HepG2 (cell line): ENCODE data around the gene PLEKHG2. TPM values are rescaled to one million over a fixed set of nuclear protein-coding genes. Genes with fewer than 3 reads are reported as not detected.

Experiments
- E2F2 ChIP-seq: sonication (generic); formaldehyde crosslinking; IDR thresholded peaks from 2 replicates; pipeline ENCODE4 v1.4.0; 2020; ENCODE audit warnings: missing genetic modification reagents, borderline replicate concordance
- JDP2 ChIP-seq: sonication (generic); formaldehyde crosslinking; IDR thresholded peaks from 2 replicates; pipeline ENCODE4 v1.8.1; 2022; ENCODE audit warnings: missing genetic modification reagents, borderline replicate concordance
- MLXIP ChIP-seq: sonication (generic); formaldehyde crosslinking; IDR thresholded peaks from 2 replicates; pipeline ENCODE4 v1.9.0; 2021; ENCODE audit warnings: missing genetic modification reagents, borderline replicate concordance
- POLR2AphosphoS2 ChIP-seq: IDR thresholded peaks from 2 replicates; pipeline ENCODE4 v1.6.1; 2011; ENCODE audit warnings: low read depth, low read length, improper control_type of control experiment
- SIX4 ChIP-seq: sonication (generic); formaldehyde crosslinking; IDR thresholded peaks from 2 replicates; pipeline ENCODE4 v1.4.0; 2020; ENCODE audit warnings: missing genetic modification reagents
- TMF1 ChIP-seq: sonication (generic); formaldehyde crosslinking; IDR thresholded peaks from 2 replicates; pipeline ENCODE4 v1.8.1; 2022; ENCODE audit warnings: low read depth, missing genetic modification reagents
- ZBTB43 ChIP-seq: sonication (generic); formaldehyde crosslinking; conservative IDR thresholded peaks from 2 replicates; pipeline ENCODE4 v1.4.0; 2020; ENCODE audit warnings: missing genetic modification reagents
- ZMYM2 ChIP-seq: sonication (generic); formaldehyde crosslinking; IDR thresholded peaks from 2 replicates; pipeline ENCODE4 v1.8.0; 2022; ENCODE audit warnings: mild to moderate bottlenecking, missing genetic modification reagents
- ZNF354B ChIP-seq: sonication (generic); formaldehyde crosslinking; IDR thresholded peaks from 2 replicates; pipeline ENCODE4 v1.8.0; 2022; ENCODE audit warnings: mild to moderate bottlenecking, missing genetic modification reagents
- ZNF362 ChIP-seq: sonication (generic); formaldehyde crosslinking; IDR thresholded peaks from 2 replicates; pipeline ENCODE4 v1.4.0; 2020; ENCODE audit warnings: missing genetic modification reagents, mild to moderate bottlenecking, borderline replicate concordance
- ZNF432 ChIP-seq: sonication (generic); formaldehyde crosslinking; IDR thresholded peaks from 2 replicates; pipeline ENCODE4 v1.5.0; 2020; ENCODE audit warnings: missing genetic modification reagents, mild to moderate bottlenecking, borderline replicate concordance
- ZNF550 ChIP-seq: sonication (generic); formaldehyde crosslinking; IDR thresholded peaks from 2 replicates; pipeline ENCODE4 v1.4.0; 2020; ENCODE audit warnings: mild to moderate bottlenecking, missing genetic modification reagents, borderline replicate concordance
- ZNF598 ChIP-seq: sonication (generic); formaldehyde crosslinking; IDR thresholded peaks from 2 replicates; pipeline ENCODE4 v1.5.1; 2020; ENCODE audit warnings: mild to moderate bottlenecking, missing genetic modification reagents, borderline replicate concordance
- ZNF646 ChIP-seq: sonication (generic); formaldehyde crosslinking; IDR thresholded peaks from 2 replicates; pipeline ENCODE4 v1.9.0; 2021; ENCODE audit warnings: mild to moderate bottlenecking, missing genetic modification reagents
- polyA plus RNA-seq, 8 experiments: library from polyadenylated mRNA; depleted of rRNA in 3 of 8; stranded (reverse) in 7 of 8; unstranded in 1 of 8; fragments of >200 nt; fragmentation: Illumina TruSeq in 4 of 8; extraction: Trizol in 4 of 8; gene quantifications; 2 replicates each; pipeline versions ENCODE4 v1.2.1 to v1.2.3, GENCODE V29; 2011 to 2016; ENCODE audit warnings: low read depth in 4 of 8, missing spikeins in 1 of 8, mixed read lengths in 1 of 8; ENCODE audit not compliant: insufficient read depth in 1 of 8
- total RNA-seq, 5 experiments: library from RNA; depleted of rRNA; stranded (reverse); fragments of >200 nt; fragmentation: Illumina TruSeq; extraction: Trizol; gene quantifications; 2 replicates each; pipeline ENCODE4 v1.2.3, GENCODE V29; 2016; ENCODE audit warnings: low read depth in 1 of 5

PLEKHG2 gene
- total and polyA plus RNA-seq, 2 of the 13 experiments (the other 11 are each of a cell fraction or from before 2014, with no cell fraction given): 3.6 to 6.8 TPM

- no peak for TF ChIP-seq ZNF646
- TF ChIP-seq POLR2AphosphoS2: no peak
- no peak for TF ChIP-seq E2F2 (CRISPR knock-in tag)
- TF ChIP-seq ZNF432 (CRISPR knock-in tag): no peak
- no peak for TF ChIP-seq JDP2 (CRISPR knock-in tag)
- no peak for TF ChIP-seq ZNF362 (CRISPR knock-in tag)
- no peak for TF ChIP-seq ZNF550 (CRISPR knock-in tag)
- TF ChIP-seq SIX4 (CRISPR knock-in tag): no peak
- TF ChIP-seq TMF1 (CRISPR knock-in tag): no peak
- no peak for TF ChIP-seq ZNF598 (CRISPR knock-in tag)
- no peak for TF ChIP-seq MLXIP (CRISPR knock-in tag)
- TF ChIP-seq ZBTB43 (CRISPR knock-in tag): no peak
- TF ChIP-seq ZNF354B (CRISPR knock-in tag): no peak
- TF ChIP-seq ZMYM2: no peak
Observed at GRCh38 chr19:39389631-39390414, 22.6 kb upstream of the PLEKHG2 start (continued).
